ENCODE data around the gene BLTP1. TPM values are rescaled to one million over a fixed set of nuclear protein-coding genes. Genes with fewer than 3 reads are reported as not detected.

BLTP1 gene
- total RNA-seq, 1 donor from 2014 or later = 59.6 TPM

GRCh38 chr4:122178961-122179360 is 26.8 kb downstream of the BLTP1 start:
- Mint-ChIP-seq H3K36me3 (ENCODE audit: low read depth, unreplicated experiment) (peaks cover 12% of the 10 kb centered on the region), H3K27ac (ENCODE audit: unreplicated experiment) (no peak overlapping the region), H3K4me3 (ENCODE audit: unreplicated experiment) (no peak overlapping the region), H3K4me1 (ENCODE audit: unreplicated experiment) (no peaks in the 10 kb centered on the region), H3K27me3 (ENCODE audit: unreplicated experiment) (no peaks in the 10 kb centered on the region), H3K9me3 (ENCODE audit: unreplicated experiment) (no peaks in the 10 kb centered on the region)
- DNase-seq (ENCODE audit: low spot score) = no peak
- TF ChIP-seq CTCF (IDR thresholded peaks at IDR 0.05; ENCODE audit: unreplicated experiment) = no peak

GRCh38 chr4:122195718-122196117 is 43.6 kb downstream of the BLTP1 start:
- DNase-seq (ENCODE audit: low spot score) = no peak
- no peak overlapping the region for H3K4me3 Mint-ChIP-seq (ENCODE audit: unreplicated experiment)
- H3K36me3 Mint-ChIP-seq (ENCODE audit: low read depth, unreplicated experiment) = peaks cover 8% of the 10 kb centered on the region
- no peak for TF ChIP-seq CTCF (IDR thresholded peaks at IDR 0.05; ENCODE audit: unreplicated experiment)
- no peaks in the 10 kb centered on the region for H3K27me3 Mint-ChIP-seq (ENCODE audit: unreplicated experiment)
- no peaks in the 10 kb centered on the region for H3K9me3 Mint-ChIP-seq (ENCODE audit: unreplicated experiment)
- H3K27ac Mint-ChIP-seq (ENCODE audit: unreplicated experiment) = no peak overlapping the region
- no peaks in the 10 kb centered on the region for H3K4me1 Mint-ChIP-seq (ENCODE audit: unreplicated experiment)

Other genes with a start within 250 kb of the BLTP1 start
- 3.0 TPM for gene TRPC3, start 200.3 kb upstream of the BLTP1 start, total RNA-seq (ENCODE audit: unreplicated experiment)
- gene ADAD1, start 226.7 kb downstream of the BLTP1 start, total RNA-seq (ENCODE audit: unreplicated experiment) = not detected